GM12872 (cell line): ENCODE measurements around the gene CCDC63.

Experiments
- TF ChIP-seq, protein P1 (sequence below): IDR thresholded peaks from 3 replicates; pipeline ENCODE4 v1.5.1; 2011; ENCODE audit warnings: low read depth, mild to moderate bottlenecking, low read length, moderate library complexity; ENCODE audit not compliant: insufficient read depth

The CCDC63 gene

GRCh38 chr12:110813285-110813684 lies 33.5 kb upstream of the CCDC63 start:
- TF ChIP-seq, protein P1, sequence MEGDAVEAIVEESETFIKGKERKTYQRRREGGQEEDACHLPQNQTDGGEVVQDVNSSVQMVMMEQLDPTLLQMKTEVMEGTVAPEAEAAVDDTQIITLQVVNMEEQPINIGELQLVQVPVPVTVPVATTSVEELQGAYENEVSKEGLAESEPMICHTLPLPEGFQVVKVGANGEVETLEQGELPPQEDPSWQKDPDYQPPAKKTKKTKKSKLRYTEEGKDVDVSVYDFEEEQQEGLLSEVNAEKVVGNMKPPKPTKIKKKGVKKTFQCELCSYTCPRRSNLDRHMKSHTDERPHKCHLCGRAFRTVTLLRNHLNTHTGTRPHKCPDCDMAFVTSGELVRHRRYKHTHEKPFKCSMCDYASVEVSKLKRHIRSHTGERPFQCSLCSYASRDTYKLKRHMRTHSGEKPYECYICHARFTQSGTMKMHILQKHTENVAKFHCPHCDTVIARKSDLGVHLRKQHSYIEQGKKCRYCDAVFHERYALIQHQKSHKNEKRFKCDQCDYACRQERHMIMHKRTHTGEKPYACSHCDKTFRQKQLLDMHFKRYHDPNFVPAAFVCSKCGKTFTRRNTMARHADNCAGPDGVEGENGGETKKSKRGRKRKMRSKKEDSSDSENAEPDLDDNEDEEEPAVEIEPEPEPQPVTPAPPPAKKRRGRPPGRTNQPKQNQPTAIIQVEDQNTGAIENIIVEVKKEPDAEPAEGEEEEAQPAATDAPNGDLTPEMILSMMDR = no peak

- TF ChIP-seq, protein P1 = no peak
These were observed 33.0 kb upstream of the CCDC63 start for GRCh38 chr12:110813756-110814155.

- TF ChIP-seq, protein P1 = no peak
These were observed 30.5 kb upstream of the CCDC63 start for GRCh38 chr12:110816248-110816647.

- TF ChIP-seq, protein P1 = no peak
These were observed 30.0 kb upstream of the CCDC63 start for GRCh38 chr12:110816779-110817178.

DNA sequence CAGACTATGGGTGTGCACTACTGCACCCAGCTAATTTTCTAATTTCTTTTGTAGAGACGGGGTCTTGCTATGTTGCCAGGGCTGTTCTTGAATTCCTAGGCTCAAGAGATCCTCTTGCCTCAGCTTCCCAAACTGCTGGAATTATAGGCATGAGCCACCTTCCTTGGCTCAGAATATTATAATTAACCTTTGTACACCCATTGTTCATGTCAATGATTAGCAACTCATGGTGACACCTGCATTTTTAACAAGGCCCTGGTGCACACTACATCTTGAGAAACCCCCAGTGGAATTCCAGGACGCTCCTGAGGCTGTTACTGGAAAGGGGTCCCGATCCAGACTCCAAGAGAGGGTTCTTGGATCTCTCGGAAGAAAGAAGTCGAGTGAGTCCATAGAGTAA lies 28.3 kb upstream of the CCDC63 start:
- TF ChIP-seq, protein P1 = no peak

DNA sequence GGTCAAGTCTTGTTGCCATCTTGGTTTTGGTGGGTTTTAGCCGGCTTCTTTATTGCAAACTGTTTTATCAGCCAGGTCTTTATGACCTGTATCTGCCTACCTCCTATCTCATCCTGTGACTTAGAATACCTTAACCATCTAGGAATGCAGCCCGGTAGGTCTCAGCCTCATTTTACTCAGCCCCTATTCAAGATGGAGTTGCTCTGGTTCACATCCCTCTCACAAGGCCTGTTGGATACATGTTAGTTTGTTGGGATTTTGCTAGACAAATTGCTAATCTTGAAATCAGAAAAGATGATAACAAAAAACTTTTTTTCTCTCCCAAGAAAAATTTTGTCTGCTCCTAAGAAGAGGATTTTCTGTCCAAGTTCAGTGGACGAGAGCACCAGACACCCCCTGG lies 27.6 kb upstream of the CCDC63 start:
- TF ChIP-seq, protein P1 = no peak

- TF ChIP-seq, protein P1 = no peak
These were observed 27.1 kb upstream of the CCDC63 start for GRCh38 chr12:110819646-110820045.

GRCh38 chr12:110821917-110822316 lies 24.9 kb upstream of the CCDC63 start:
- TF ChIP-seq, protein P1 = no peak
